IPS-15b (cell line): ENCODE measurements around the gene PRPF6.
"Not testable (repeated sequence)": the region's sequence is repeated elsewhere in the genome, so short reads cannot be mapped to it uniquely, and the experiment has no call there.

ENCODE experiments used
- H3K27me3 ChIP-seq: one replicate; pipeline ENCODE4 v1.6.1; 2013; ENCODE audit warnings: low read length; ENCODE audit not compliant: control insufficient read depth, insufficient read depth
- H3K36me3 ChIP-seq: one replicate; pipeline ENCODE4 v1.6.1; 2013; ENCODE audit warnings: low read length; ENCODE audit not compliant: control insufficient read depth, insufficient read depth
- H3K4me1 ChIP-seq: one replicate; pipeline ENCODE4 v1.6.1; 2013; ENCODE audit warnings: mild to moderate bottlenecking, low read length; ENCODE audit not compliant: control insufficient read depth, insufficient read depth
- H3K4me3 ChIP-seq: one replicate; pipeline ENCODE4 v1.5.1; 2013; ENCODE audit warnings: low read depth, low read length
- H3K9ac ChIP-seq: one replicate; pipeline ENCODE4 v1.6.1; 2013; ENCODE audit warnings: low read depth, mild to moderate bottlenecking, low read length
- H3K9me3 ChIP-seq: one replicate; pipeline ENCODE4 v1.6.1; 2013; ENCODE audit warnings: mild to moderate bottlenecking, low read length; ENCODE audit not compliant: control insufficient read depth, insufficient read depth

PRPF6 gene

GRCh38 chr20:64000906-64001305, 20.0 kb downstream of the PRPF6 start:
- Histone ChIP-seq H3K4me1 (no peaks in the 10 kb centered on the region), H3K9me3 (no peaks in the 10 kb centered on the region), H3K9ac (no peak overlapping the region), H3K4me3 (no peak overlapping the region), H3K27me3 (no peaks in the 10 kb centered on the region), H3K36me3 (peaks cover 53% of the 10 kb centered on the region)

- no peaks in the 10 kb centered on the region for H3K4me1 ChIP-seq
- H3K27me3 ChIP-seq: no peaks in the 10 kb centered on the region
- H3K9me3 ChIP-seq: no peaks in the 10 kb centered on the region
- H3K9ac ChIP-seq: no peak overlapping the region
- H3K36me3 ChIP-seq: peaks cover 49% of the 10 kb centered on the region
- no peak overlapping the region for H3K4me3 ChIP-seq
Measured at GRCh38 chr20:64001607-64002011, 20.7 kb downstream of the PRPF6 start.

- Histone ChIP-seq H3K9me3 (no peaks in the 10 kb centered on the region), H3K4me1 (no peaks in the 10 kb centered on the region), H3K9ac (no peak overlapping the region), H3K36me3 (peaks cover 47% of the 10 kb centered on the region), H3K4me3 (no peak overlapping the region), H3K27me3 (no peaks in the 10 kb centered on the region)
Measured at GRCh38 chr20:64003960-64004725, 23.2 kb downstream of the PRPF6 start.

GRCh38 chr20:64005394-64005793, 24.5 kb downstream of the PRPF6 start:
- Histone ChIP-seq H3K9ac (no peak overlapping the region), H3K36me3 (peaks cover 36% of the 10 kb centered on the region), H3K4me1 (no peaks in the 10 kb centered on the region), H3K4me3 (no peak overlapping the region), H3K9me3 (no peaks in the 10 kb centered on the region), H3K27me3 (no peaks in the 10 kb centered on the region)

- Histone ChIP-seq H3K9ac (no peak overlapping the region), H3K9me3 (no peaks in the 10 kb centered on the region), H3K36me3 (peaks cover 34% of the 10 kb centered on the region), H3K4me1 (no peaks in the 10 kb centered on the region), H3K4me3 (no peak overlapping the region), H3K27me3 (no peaks in the 10 kb centered on the region)
Measured at GRCh38 chr20:64006490-64006889, 25.6 kb downstream of the PRPF6 start.

GRCh38 chr20:64006902-64007301, 26.0 kb downstream of the PRPF6 start:
- Histone ChIP-seq H3K4me1 (no peaks in the 10 kb centered on the region), H3K4me3 (no peak overlapping the region), H3K36me3 (peaks cover 34% of the 10 kb centered on the region), H3K27me3 (no peaks in the 10 kb centered on the region), H3K9ac (no peak overlapping the region), H3K9me3 (no peaks in the 10 kb centered on the region)

GRCh38 chr20:64009811-64010387, 29.0 kb downstream of the PRPF6 start:
- no peaks in the 10 kb centered on the region for H3K9me3 ChIP-seq
- no peaks in the 10 kb centered on the region for H3K27me3 ChIP-seq
- no peak overlapping the region for H3K4me3 ChIP-seq
- H3K9ac ChIP-seq: no peak overlapping the region
- peaks cover 22% of the 10 kb centered on the region for H3K36me3 ChIP-seq
- no peaks in the 10 kb centered on the region for H3K4me1 ChIP-seq

GRCh38 chr20:64010711-64011237, 29.8 kb downstream of the PRPF6 start:
- no peak overlapping the region for H3K4me3 ChIP-seq
- H3K27me3 ChIP-seq: no peaks in the 10 kb centered on the region
- H3K36me3 ChIP-seq: peaks cover 25% of the 10 kb centered on the region
- no peaks in the 10 kb centered on the region for H3K4me1 ChIP-seq
- H3K9me3 ChIP-seq: no peaks in the 10 kb centered on the region
- no peak overlapping the region for H3K9ac ChIP-seq

GRCh38 chr20:64011366-64011779, 30.4 kb downstream of the PRPF6 start:
- H3K9me3 ChIP-seq: no peaks in the 10 kb centered on the region
- no peaks in the 10 kb centered on the region for H3K27me3 ChIP-seq
- H3K9ac ChIP-seq: no peak overlapping the region
- H3K4me1 ChIP-seq: no peaks in the 10 kb centered on the region
- H3K36me3 ChIP-seq: peaks cover 26% of the 10 kb centered on the region
- no peak overlapping the region for H3K4me3 ChIP-seq

GRCh38 chr20:64012385-64013154, 31.6 kb downstream of the PRPF6 start:
- not testable (repeated sequence) for H3K4me3 ChIP-seq, H3K9ac ChIP-seq, H3K9me3 ChIP-seq, H3K27me3 ChIP-seq, H3K4me1 ChIP-seq
- peaks cover 24% of the 10 kb centered on the region for H3K36me3 ChIP-seq

- H3K9ac ChIP-seq: no peak overlapping the region
- no peak overlapping the region for H3K4me3 ChIP-seq
- H3K36me3 ChIP-seq: peaks cover 33% of the 10 kb centered on the region
- H3K4me1 ChIP-seq: no peaks in the 10 kb centered on the region
- no peaks in the 10 kb centered on the region for H3K27me3 ChIP-seq
- H3K9me3 ChIP-seq: no peaks in the 10 kb centered on the region
Measured at GRCh38 chr20:64015635-64016034, 34.7 kb downstream of the PRPF6 start.
